CD14-positive monocyte (primary cell): ENCODE data around the gene HCST. TPM values are rescaled to one million over a fixed set of nuclear protein-coding genes. Genes with fewer than 3 reads are reported as not detected.

Experiments
- DNase-seq, 3 donors: peaks; one replicate each; pipeline ENCODE4 v3.0.0-alpha.2; 2011 to 2022
- H2AFZ ChIP-seq: 2 replicates; pipeline ENCODE4 v1.6.0; 2012; ENCODE audit warnings: mild to moderate bottlenecking, low read depth, low read length, inconsistent platforms; ENCODE audit not compliant: insufficient read depth, poor library complexity, severe bottlenecking
- H3K27ac ChIP-seq, 2 donors: 1 replicate in 1 of 2; 2 replicates in 1 of 2; pipeline ENCODE4 v1.5.1; 2012 to 2013; ENCODE audit warnings: low read length in 2 of 2, control low read depth in 1 of 2, inconsistent platforms in 1 of 2, low read depth in 1 of 2, mild to moderate bottlenecking in 1 of 2
- H3K27me3 ChIP-seq, 2 donors: one replicate each; pipeline versions ENCODE4 v1.6.0 to v1.6.1; 2011 to 2013; ENCODE audit warnings: low read length in 2 of 2; ENCODE audit not compliant: control insufficient read depth in 2 of 2, insufficient read depth in 2 of 2
- H3K36me3 ChIP-seq, 2 donors: replicated peaks in 1 of 2; 1 replicate in 1 of 2; 2 replicates in 1 of 2; pipeline versions ENCODE4 v1.5.1 to v1.6.1; 2012 to 2013; ENCODE audit warnings: low read length in 2 of 2, control low read depth in 1 of 2, inconsistent platforms in 1 of 2, mild to moderate bottlenecking in 1 of 2; ENCODE audit not compliant: insufficient read depth in 2 of 2, control insufficient read depth in 1 of 2
- H3K4me1 ChIP-seq, 2 donors: 1 replicate in 1 of 2; 2 replicates in 1 of 2; pipeline versions ENCODE4 v1.5.1 to v1.6.1; 2012 to 2013; ENCODE audit warnings: low read length in 2 of 2, control low read depth in 1 of 2, inconsistent platforms in 1 of 2, mild to moderate bottlenecking in 1 of 2, moderate library complexity in 1 of 2; ENCODE audit not compliant: insufficient read depth in 2 of 2, control insufficient read depth in 1 of 2
- H3K4me2 ChIP-seq: replicated peaks from 2 replicates; pipeline ENCODE3; 2012; ENCODE audit warnings: low read length, moderate library complexity, mild to moderate bottlenecking; ENCODE audit not compliant: poor library complexity, severe bottlenecking; ENCODE audit errors: extremely low read depth
- H3K4me3 ChIP-seq, 3 experiments: fragments of 200-600 bp in 1 of 3; sonication (generic) in 1 of 3; replicated peaks in 1 of 3; 1 replicate in 2 of 3; 2 replicates in 1 of 3; pipeline ENCODE4 v1.5.1; 2011 to 2013; ENCODE audit warnings: low read length in 3 of 3, mild to moderate bottlenecking in 3 of 3, control low read depth in 2 of 3, low read depth in 2 of 3, inconsistent platforms in 1 of 3, moderate library complexity in 1 of 3
- H3K79me2 ChIP-seq: 2 replicates; pipeline ENCODE4 v1.6.0; 2012; ENCODE audit warnings: mild to moderate bottlenecking, control low read depth, inconsistent platforms, low read length, moderate library complexity; ENCODE audit not compliant: insufficient read depth
- H3K9ac ChIP-seq: 2 replicates; pipeline ENCODE4 v1.6.0; 2017; ENCODE audit warnings: low read length, mild to moderate bottlenecking; ENCODE audit not compliant: insufficient read depth, poor library complexity, severe bottlenecking
- H3K9me3 ChIP-seq, 2 donors: replicated peaks in 1 of 2; 1 replicate in 1 of 2; 2 replicates in 1 of 2; pipeline versions ENCODE4 v1.5.1 to v1.6.1; 2012 to 2013; ENCODE audit warnings: low read length in 2 of 2, control low read depth in 1 of 2; ENCODE audit not compliant: control insufficient read depth in 1 of 2, insufficient read depth in 1 of 2
- H4K20me1 ChIP-seq: 2 replicates; pipeline ENCODE4 v1.6.0; 2012; ENCODE audit warnings: mild to moderate bottlenecking, low read length, control low read depth, moderate library complexity; ENCODE audit not compliant: insufficient read depth
- H3K27ac Mint-ChIP-seq, 7 donors: one replicate each; pipeline ENCODE4 v1.8.0; 2020; ENCODE audit warnings: mild to moderate bottlenecking in 7 of 7, mixed read lengths in 7 of 7, moderate library complexity in 6 of 7, inconsistent platforms in 2 of 7
- H3K27me3 Mint-ChIP-seq, 3 donors: one replicate each; pipeline ENCODE4 v1.8.0; 2021 to 2022; ENCODE audit warnings: low read depth in 3 of 3, mild to moderate bottlenecking in 3 of 3, mixed read lengths in 3 of 3, moderate library complexity in 3 of 3, inconsistent platforms in 1 of 3
- H3K36me3 Mint-ChIP-seq, 2 donors: one replicate each; pipeline ENCODE4 v1.8.0; 2020; ENCODE audit warnings: mixed read lengths in 2 of 2, inconsistent platforms in 1 of 2, mild to moderate bottlenecking in 1 of 2
- H3K4me1 Mint-ChIP-seq: one replicate; pipeline ENCODE4 v1.8.0; 2020; ENCODE audit warnings: mild to moderate bottlenecking, mixed read lengths
- H3K4me3 Mint-ChIP-seq, 2 donors: one replicate each; pipeline ENCODE4 v1.8.0; 2020; ENCODE audit warnings: mild to moderate bottlenecking in 2 of 2, mixed read lengths in 2 of 2, moderate library complexity in 1 of 2
- H3K9me3 Mint-ChIP-seq, 7 donors: one replicate each; pipeline ENCODE4 v1.8.0; 2020 to 2022; ENCODE audit warnings: mixed read lengths in 7 of 7, mild to moderate bottlenecking in 6 of 7, moderate library complexity in 6 of 7, inconsistent platforms in 2 of 7
- WGBS: methylation state at CpG from one replicate; pipeline ENCODE4 v1.1.5; 2013; ENCODE audit warnings: missing lambda C conversion rate; ENCODE audit not compliant: insufficient coverage; 5-methylcytosine and 5-hydroxymethylcytosine counted together
- intact Hi-C, 2 donors: fragments of 100-400 bp; cut with micrococcal nuclease; formaldehyde crosslinking; loops; one replicate each; pipeline versions ENCODE4 v1.15.0 to v1.15.1; 2023
- polyA plus RNA-seq, 3 donors: library from polyadenylated mRNA; depleted of rRNA in 1 of 3; unstranded in 2 of 3; stranded (reverse) in 1 of 3; fragments of 300-500 nt in 2 of 3; fragments of >200 nt in 1 of 3; fragmentation: Illumina TruSeq in 2 of 3; gene quantifications; 1 replicate in 2 of 3; 2 replicates in 1 of 3; pipeline ENCODE4 v1.2.3, GENCODE V29; 2012 to 2021
- TF ChIP-seq, protein P1 (sequence below): fragments of 200-600 bp; IDR thresholded peaks from one replicate; pipeline ENCODE4 v1.8.0; 2022; ENCODE audit warnings: antibody characterized with exemption, mild to moderate bottlenecking

Gene HCST
- polyA plus RNA-seq, 3 donors = 264 to 829 (median 594) TPM

DNA sequence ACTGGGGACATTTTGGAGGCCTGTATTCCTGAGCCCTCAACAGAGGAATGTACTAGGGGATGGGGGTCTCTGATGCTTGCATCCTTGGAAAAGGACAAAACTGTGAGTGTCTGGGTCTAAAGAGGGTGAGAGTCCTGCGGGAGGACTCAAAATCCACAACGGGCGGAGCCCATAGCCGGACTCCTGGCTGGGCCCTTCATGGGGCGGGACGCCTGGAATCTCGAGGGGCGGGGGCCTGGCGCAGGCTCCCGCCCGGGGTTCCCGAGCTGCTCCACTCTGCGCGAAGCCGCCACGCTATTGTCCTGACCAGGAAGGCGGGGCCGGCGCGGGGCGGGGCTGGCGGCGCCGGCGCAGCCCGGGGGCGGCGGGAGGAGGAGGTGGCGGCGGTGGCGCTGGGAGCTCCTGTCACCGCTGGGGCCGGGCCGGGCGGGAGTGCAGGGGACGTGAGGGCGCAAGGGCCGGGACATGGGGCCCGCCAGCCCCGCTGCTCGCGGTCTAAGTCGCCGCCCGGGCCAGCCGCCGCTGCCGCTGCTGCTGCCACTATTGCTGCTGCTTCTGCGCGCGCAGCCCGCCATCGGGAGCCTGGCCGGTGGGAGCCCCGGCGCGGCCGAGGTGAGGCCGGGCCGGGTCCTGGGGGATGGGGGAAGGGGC lies 34.0 kb upstream of the HCST start, which contains the start of gene APLP1:
APLP1 (plus strand) TSS at position 403 of the 651 bp plus-strand sequence; CDS start at position 466, 63 bp downstream.
- Histone ChIP-seq H4K20me1 (no peaks in the 10 kb centered on the region), H3K9me3 (peaks cover 0 to 9% of the 10 kb centered on the region in 2 donors), H3K9ac (no peak within 1 kb of the TSS), H3K36me3 (no peaks in the 10 kb centered on the region), H3K4me2 (peak within 1 kb of the TSS; percentile 61), H2AFZ (no peak within 1 kb of the TSS), H3K4me1 (peaks cover 16 to 23% of the 10 kb centered on the region in 2 donors), H3K4me3 (peak within 1 kb of the TSS in 1 of 3 experiments; percentile 42), H3K27ac (no peak within 1 kb of the TSS), H3K27me3 (peaks cover 27 to 55% of the 10 kb centered on the region in 2 donors), H3K79me2 (no peaks in the 10 kb centered on the region)
- Mint-ChIP-seq H3K4me3 (peak within 1 kb of the TSS; percentile 31 to 80), H3K27me3 (peaks cover 47 to 82% (median 59%) of the 10 kb centered on the region in 3 donors), H3K9me3 (peaks cover 8 to 22% (median 10%) of the 10 kb centered on the region in 7 donors), H3K36me3 (peaks cover 0 to 6% of the 10 kb centered on the region in 2 donors), H3K4me1 (peaks cover 15% of the 10 kb centered on the region), H3K27ac (no peak within 1 kb of the TSS)
- intact Hi-C loops = no loop called here
- no peak for DNase-seq
- WGBS = 3% methylated on average over 58 of the region's 60 CpGs
- TF ChIP-seq, protein P1, sequence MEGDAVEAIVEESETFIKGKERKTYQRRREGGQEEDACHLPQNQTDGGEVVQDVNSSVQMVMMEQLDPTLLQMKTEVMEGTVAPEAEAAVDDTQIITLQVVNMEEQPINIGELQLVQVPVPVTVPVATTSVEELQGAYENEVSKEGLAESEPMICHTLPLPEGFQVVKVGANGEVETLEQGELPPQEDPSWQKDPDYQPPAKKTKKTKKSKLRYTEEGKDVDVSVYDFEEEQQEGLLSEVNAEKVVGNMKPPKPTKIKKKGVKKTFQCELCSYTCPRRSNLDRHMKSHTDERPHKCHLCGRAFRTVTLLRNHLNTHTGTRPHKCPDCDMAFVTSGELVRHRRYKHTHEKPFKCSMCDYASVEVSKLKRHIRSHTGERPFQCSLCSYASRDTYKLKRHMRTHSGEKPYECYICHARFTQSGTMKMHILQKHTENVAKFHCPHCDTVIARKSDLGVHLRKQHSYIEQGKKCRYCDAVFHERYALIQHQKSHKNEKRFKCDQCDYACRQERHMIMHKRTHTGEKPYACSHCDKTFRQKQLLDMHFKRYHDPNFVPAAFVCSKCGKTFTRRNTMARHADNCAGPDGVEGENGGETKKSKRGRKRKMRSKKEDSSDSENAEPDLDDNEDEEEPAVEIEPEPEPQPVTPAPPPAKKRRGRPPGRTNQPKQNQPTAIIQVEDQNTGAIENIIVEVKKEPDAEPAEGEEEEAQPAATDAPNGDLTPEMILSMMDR = no peak

DNA sequence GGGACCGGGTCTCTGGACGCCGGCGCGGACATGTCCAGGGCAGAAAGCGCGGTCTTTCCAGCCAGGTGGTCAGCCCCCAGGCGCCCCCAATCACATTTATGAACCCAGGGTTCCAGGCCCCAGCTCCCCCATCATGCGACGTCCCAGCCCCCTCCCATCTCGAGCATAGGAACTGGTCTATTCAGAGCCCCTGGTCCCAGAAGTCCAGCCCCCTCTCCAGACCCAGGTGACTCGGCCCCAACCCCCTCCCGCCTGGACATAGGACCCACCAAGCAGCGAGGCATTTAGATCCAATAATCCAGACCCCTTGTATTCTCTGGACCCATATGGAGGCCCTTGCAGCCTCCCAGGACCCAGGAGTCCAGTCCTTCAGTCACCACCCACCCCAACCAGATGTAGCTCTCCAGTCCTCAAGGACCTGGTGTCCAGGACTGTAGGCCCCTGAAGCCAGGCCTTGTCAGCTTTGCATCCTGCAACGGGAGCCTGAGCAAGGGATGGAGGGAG lies 33.5 kb upstream of the HCST start:
- WGBS = 5% methylated on average over 11 of the region's 15 CpGs
- peaks cover 8 to 22% (median 10%) of the 10 kb centered on the region in 7 donors for H3K9me3 Mint-ChIP-seq
- Histone ChIP-seq H4K20me1 (no peaks in the 10 kb centered on the region), H3K36me3 (no peaks in the 10 kb centered on the region), H2AFZ (no peak overlapping the region), H3K4me3 (peak overlapping the region in 1 of 3 experiments; percentile 42), H3K79me2 (no peaks in the 10 kb centered on the region), H3K27me3 (peaks cover 27 to 55% of the 10 kb centered on the region in 2 donors), H3K9me3 (peaks cover 0 to 9% of the 10 kb centered on the region in 2 donors), H3K27ac (no peak overlapping the region), H3K4me1 (peaks cover 16 to 23% of the 10 kb centered on the region in 2 donors), H3K4me2 (peak overlapping the region; percentile 61), H3K9ac (no peak overlapping the region)
- DNase-seq = no peak
- TF ChIP-seq, protein P1 = no peak
- peak overlapping the region; percentile 31 to 78 for H3K4me3 Mint-ChIP-seq
- peaks cover 47 to 77% (median 58%) of the 10 kb centered on the region in 3 donors for H3K27me3 Mint-ChIP-seq
- H3K36me3 Mint-ChIP-seq = peaks cover 0 to 6% of the 10 kb centered on the region in 2 donors
- H3K4me1 Mint-ChIP-seq = peaks cover 15% of the 10 kb centered on the region
- intact Hi-C loops = no loop called here
- H3K27ac Mint-ChIP-seq = no peak overlapping the region
